DMS79 (cell line): ENCODE measurements around the gene PIGR.
A peak's percentile ranks its signal among the peaks of the same experiment; 100 is the strongest.
"Not testable (repeated sequence)": the region's sequence is repeated elsewhere in the genome, so short reads cannot be mapped to it uniquely, and the experiment has no call there.

Experiments used
- DNase-seq: peaks from one replicate; lab custom pipeline; 2025; lab: John Stamatoyannopoulos, UW

The PIGR gene

GRCh38 chr1:206932177-206932576, 14.1 kb downstream of the PIGR start:
- no peak for DNase-seq

GRCh38 chr1:206931709-206932108, 14.6 kb downstream of the PIGR start:
- no peak for DNase-seq

GRCh38 chr1:206930210-206930798, 16.0 kb downstream of the PIGR start:
- DNase-seq, result no peak

GRCh38 chr1:206929524-206929923, 16.7 kb downstream of the PIGR start:
- no peak for DNase-seq

GRCh38 chr1:206926286-206926685, 20.0 kb downstream of the PIGR start:
- DNase-seq, result no peak

GRCh38 chr1:206925106-206925736, 21.0 kb downstream of the PIGR start:
- no peak for DNase-seq

GRCh38 chr1:206924592-206925105, 21.6 kb downstream of the PIGR start:
- no peak for DNase-seq

- not testable (repeated sequence) for DNase-seq
Measured at GRCh38 chr1:206923961-206924557, 22.2 kb downstream of the PIGR start.

- DNase-seq, result no peak
Measured at GRCh38 chr1:206923009-206923960, 23.0 kb downstream of the PIGR start.

- DNase-seq, result no peak
Measured at GRCh38 chr1:206922524-206922923, 23.7 kb downstream of the PIGR start.

- DNase-seq, result peak; percentile 68
Measured at GRCh38 chr1:206921772-206922265, 24.4 kb downstream of the PIGR start, which contains the start of gene FCMR. TSS of gene FCMR (minus strand) at chr1:206921941. CDS start at chr1:206921854, 87 bp downstream.

- DNase-seq, result no peak
Measured at GRCh38 chr1:206918076-206918475, 28.2 kb downstream of the PIGR start.

- DNase-seq, result no peak
Measured at GRCh38 chr1:206916000-206916709, 30.1 kb downstream of the PIGR start.

- DNase-seq, result no peak
Measured at GRCh38 chr1:206915030-206915735, 31.1 kb downstream of the PIGR start.

- DNase-seq, result no peak
Measured at GRCh38 chr1:206913766-206914537, 32.3 kb downstream of the PIGR start.

- DNase-seq, result peak; percentile 51
Measured at GRCh38 chr1:206912445-206913095, 33.7 kb downstream of the PIGR start.

GRCh38 chr1:206911064-206911663, 35.1 kb downstream of the PIGR start:
- peak; percentile 13 for DNase-seq

GRCh38 chr1:206909883-206910318, 36.4 kb downstream of the PIGR start:
- no peak for DNase-seq
